T follicular helper cell (primary cell): ENCODE data around the gene GAB1.

ENCODE experiments used
- DNase-seq: peaks from one replicate; pipeline ENCODE4 v3.0.0-alpha.2; 2020; ENCODE audit warnings: low read depth
- total RNA-seq, 2 experiments: gene quantifications; one replicate each; lab custom pipeline; 2026; lab: John Stamatoyannopoulos, UW

The GAB1 gene
- total RNA-seq, result 0.26 to 0.66 reads per million in 2 experiments

GRCh38 chr4:143336781-143337599 lies at the start of gene GAB1:
TSS of gene GAB1 (plus strand) at chr4:143336876. CDS start at chr4:143337189, 313 bp downstream.
- no peak for DNase-seq

- no peak for DNase-seq
Measured at GRCh38 chr4:143287572-143287923, 49.1 kb upstream of the GAB1 start.

- no peak for DNase-seq
Measured at GRCh38 chr4:143288171-143288570, 48.5 kb upstream of the GAB1 start.

GRCh38 chr4:143289370-143289769 lies 47.3 kb upstream of the GAB1 start:
- no peak for DNase-seq

- DNase-seq, result no peak
Measured at GRCh38 chr4:143291314-143291713, 45.4 kb upstream of the GAB1 start.

- DNase-seq, result no peak
Measured at GRCh38 chr4:143292858-143293257, 43.8 kb upstream of the GAB1 start.

- DNase-seq, result no peak
Measured at GRCh38 chr4:143294310-143294709, 42.4 kb upstream of the GAB1 start.

- no peak for DNase-seq
Measured at GRCh38 chr4:143294710-143295275, 41.9 kb upstream of the GAB1 start.

- no peak for DNase-seq
Measured at GRCh38 chr4:143296397-143297067, 40.1 kb upstream of the GAB1 start.

GRCh38 chr4:143300860-143301259 lies 35.8 kb upstream of the GAB1 start:
- no peak for DNase-seq

GRCh38 chr4:143302536-143302935 lies 34.1 kb upstream of the GAB1 start:
- no peak for DNase-seq

GRCh38 chr4:143306788-143307187 lies 29.9 kb upstream of the GAB1 start:
- no peak for DNase-seq

GRCh38 chr4:143307531-143307930 lies 29.1 kb upstream of the GAB1 start:
- DNase-seq, result no peak

- no peak for DNase-seq
Measured at GRCh38 chr4:143308377-143308776, 28.3 kb upstream of the GAB1 start.

GRCh38 chr4:143311924-143312323 lies 24.8 kb upstream of the GAB1 start:
- DNase-seq, result no peak

GRCh38 chr4:143313521-143313920 lies 23.2 kb upstream of the GAB1 start:
- DNase-seq, result no peak

- DNase-seq, result no peak
Measured at GRCh38 chr4:143313996-143314395, 22.7 kb upstream of the GAB1 start.

- no peak for DNase-seq
Measured at GRCh38 chr4:143320113-143320512, 16.6 kb upstream of the GAB1 start.

GRCh38 chr4:143326735-143327134 lies 9.9 kb upstream of the GAB1 start:
- DNase-seq, result no peak

- DNase-seq, result no peak
Measured at GRCh38 chr4:143329985-143330384, 6.7 kb upstream of the GAB1 start.

- no peak for DNase-seq
Measured at GRCh38 chr4:143335979-143336780, 496 bp upstream of the GAB1 start.

GRCh38 chr4:143337600-143338287 lies 1.1 kb downstream of the GAB1 start:
- no peak for DNase-seq
